GM19035 (cell line): ENCODE data around the gene TTC23.
"Not testable (repeated sequence)": the region's sequence is repeated elsewhere in the genome, so short reads cannot be mapped to it uniquely, and the experiment has no call there.

ENCODE experiments used
- ATAC-seq: cut with Tn5 transposase; IDR thresholded peaks from one replicate; pipeline ENCODE4 v1.9.1; 2021; ENCODE audit not compliant: unreplicated experiment

TTC23 gene

DNA sequence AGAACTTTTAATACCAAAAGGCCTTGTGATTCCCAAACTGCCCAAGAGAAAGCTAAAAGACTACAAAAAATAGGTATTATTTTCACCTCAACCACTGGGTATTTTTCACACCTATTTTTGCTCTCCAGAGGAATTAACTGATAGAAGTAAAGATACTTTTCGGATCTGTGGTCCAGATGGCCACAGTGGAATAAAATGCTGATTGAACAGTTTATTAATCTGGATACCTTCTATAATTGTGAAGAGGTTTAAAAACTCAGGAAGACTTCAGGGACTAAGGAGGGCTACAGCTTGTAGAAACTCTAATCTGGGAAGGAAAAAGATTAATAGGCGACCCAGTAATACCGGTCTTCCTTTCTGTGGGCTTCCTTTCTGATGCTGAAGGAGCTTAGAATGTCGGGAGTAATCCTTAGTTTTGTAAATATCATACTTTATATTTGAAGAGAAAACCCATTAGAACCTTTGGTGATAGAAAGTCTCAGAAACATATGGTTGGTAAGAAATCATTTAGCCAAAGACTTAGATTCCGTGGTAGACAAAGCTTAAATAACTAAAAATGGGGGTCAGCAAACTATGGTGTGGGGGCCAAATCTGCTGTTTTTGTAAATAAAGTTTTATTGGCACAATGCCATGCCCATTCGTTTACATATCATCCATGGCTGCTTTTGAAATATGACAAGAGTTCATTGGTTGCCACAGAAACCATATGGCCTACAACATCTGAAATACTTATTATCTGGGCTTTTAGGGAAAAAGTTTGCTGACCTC, 47.8 kb downstream of the TTC23 start:
- no peak for ATAC-seq

GRCh38 chr15:99197856-99198255, 51.5 kb downstream of the TTC23 start:
- ATAC-seq: no peak

DNA sequence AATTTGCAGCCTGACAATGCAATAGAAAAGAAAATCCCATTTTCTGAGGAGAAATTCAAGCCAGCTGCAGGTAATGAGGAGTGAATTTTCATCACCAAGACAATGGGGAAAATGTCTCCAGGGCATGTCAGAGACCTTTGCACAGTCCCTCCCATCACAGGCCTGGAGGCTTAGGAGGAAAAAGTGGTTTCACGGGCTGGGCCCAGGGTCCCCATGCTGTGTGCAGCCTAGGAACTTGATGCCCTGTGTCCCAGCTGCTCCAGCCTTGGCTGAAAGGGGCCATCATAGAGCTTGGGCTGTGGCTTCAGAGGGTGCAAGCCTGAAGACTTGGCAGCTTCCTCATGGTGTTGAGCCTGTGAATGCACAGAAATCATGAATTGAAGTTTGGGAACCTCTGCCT, 57.2 kb downstream of the TTC23 start:
- ATAC-seq: not testable (repeated sequence)

- ATAC-seq: no peak
These were observed 61.4 kb downstream of the TTC23 start for GRCh38 chr15:99187936-99188335.

- no peak for ATAC-seq
These were observed 63.8 kb downstream of the TTC23 start for GRCh38 chr15:99185414-99186130.

DNA sequence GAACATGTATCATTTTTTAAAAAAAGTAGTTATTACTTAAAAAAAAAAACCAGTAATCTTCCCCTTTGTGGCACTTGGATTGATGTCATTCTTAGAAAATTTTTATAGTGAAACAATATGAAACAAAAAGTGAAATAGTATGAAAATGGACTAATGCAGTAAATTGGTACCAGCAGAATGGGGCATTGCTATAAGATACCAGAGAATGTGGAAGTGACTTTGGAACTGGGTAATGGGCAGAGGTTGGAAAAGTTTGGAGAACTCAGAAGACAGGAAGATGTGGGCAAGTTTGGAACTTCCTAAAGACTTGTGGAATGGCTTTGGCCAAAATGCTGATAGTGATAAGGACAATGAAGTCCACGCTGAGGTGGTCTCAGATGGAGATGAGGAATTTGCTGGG, 66.6 kb downstream of the TTC23 start:
- no peak for ATAC-seq

DNA sequence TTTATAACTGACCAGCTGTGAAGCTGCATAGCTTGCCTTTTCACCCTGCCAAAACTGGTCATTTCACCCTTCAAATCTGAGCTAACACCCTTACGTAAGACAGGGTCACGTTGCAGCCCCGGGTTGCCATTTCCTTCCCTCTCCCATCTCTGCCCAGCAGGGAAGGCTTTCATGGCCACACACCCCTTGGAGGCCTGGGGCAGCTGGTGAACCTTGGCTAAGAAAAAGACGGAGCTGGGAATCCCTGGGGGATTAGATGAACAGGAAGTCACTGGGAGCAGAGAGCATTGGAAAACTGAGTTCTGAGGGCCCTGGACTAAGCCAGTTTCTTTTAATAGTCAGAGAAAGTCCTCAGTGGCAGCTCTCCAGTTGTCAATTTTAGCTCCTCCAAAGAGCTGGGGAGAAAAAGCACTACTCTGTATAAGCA, 67.8 kb downstream of the TTC23 start:
- ATAC-seq: no peak

DNA sequence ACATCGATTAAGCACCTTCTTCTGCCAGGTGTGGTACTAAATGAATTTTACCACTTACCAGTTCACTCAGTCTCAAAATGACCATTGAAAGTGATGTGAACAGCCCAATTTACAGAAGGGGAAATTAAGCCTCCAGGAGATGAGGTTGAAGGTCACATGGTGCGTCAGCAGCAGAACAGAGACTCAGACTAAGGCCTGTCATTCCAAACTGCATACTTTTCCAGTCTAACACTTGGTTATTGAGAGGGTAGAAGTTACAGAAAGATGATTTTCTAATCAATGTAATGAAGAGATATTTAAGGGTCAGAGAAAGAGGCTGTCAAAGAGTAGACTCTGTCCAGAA, 68.4 kb downstream of the TTC23 start:
- ATAC-seq: no peak

- ATAC-seq: no peak
These were observed 69.1 kb downstream of the TTC23 start for GRCh38 chr15:99180086-99180963.

GRCh38 chr15:99177679-99178078, 71.7 kb downstream of the TTC23 start:
- no peak for ATAC-seq

DNA sequence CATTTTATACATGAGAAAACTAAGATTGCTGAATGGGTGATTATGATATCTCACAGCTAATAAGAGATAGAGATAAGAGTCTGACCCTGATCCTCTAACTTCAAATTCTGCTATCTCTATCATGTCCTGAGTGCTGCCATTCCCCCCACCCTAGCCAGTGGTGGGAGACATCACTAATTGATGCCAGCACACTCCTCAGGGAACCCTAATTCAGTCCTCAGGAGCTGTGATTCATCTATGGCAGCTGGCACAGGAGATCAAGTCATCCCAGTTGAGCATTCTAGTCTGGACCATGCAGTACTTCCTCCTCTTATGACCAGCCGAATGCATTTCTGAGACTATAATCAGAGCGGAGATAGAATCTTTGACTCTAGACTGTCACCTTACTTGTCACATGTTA, 72.6 kb downstream of the TTC23 start:
- ATAC-seq: no peak

- ATAC-seq: no peak
These were observed 74.6 kb downstream of the TTC23 start for GRCh38 chr15:99174567-99175395.

DNA sequence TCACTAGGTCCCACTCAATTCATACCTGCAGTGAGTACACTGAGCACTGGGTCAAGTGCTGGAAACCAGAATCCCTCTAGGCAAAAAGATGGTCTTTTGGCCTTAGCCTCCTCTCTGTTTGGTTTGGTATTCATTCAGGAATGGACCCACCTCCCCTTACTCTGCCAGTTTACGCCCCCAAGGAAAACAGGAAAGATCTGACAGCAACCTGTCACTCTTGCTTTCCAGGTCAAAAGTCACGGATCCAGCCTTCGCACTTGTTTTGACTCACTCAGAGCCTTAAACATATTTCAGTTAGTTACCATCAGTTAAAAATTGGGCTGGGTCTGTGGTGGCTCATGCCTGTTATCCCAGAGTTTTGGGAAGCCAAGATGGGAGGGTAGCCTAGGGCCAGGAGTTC, 76.4 kb downstream of the TTC23 start:
- ATAC-seq: no peak

DNA sequence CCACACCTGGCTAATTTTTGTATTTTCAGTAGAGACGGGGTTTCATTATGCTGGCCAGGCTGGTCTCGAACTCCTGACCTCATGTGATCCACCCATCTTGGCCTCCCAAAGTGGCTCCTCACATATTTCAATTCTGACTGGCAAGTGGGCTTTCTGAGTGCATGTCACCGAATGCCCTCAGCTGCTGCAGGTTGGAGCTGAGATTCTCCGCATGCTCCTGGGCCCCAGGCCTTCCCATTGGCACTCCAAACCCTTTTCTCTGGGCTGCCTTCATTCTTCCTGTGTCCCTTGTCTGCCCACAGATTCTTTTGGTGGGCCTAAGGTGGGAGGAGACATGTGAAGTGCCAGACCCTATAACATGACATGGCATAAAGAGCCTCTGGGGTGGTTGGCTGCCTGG, 77.2 kb downstream of the TTC23 start:
- ATAC-seq: no peak

GRCh38 chr15:99170476-99171065, 78.8 kb downstream of the TTC23 start:
- no peak for ATAC-seq

DNA sequence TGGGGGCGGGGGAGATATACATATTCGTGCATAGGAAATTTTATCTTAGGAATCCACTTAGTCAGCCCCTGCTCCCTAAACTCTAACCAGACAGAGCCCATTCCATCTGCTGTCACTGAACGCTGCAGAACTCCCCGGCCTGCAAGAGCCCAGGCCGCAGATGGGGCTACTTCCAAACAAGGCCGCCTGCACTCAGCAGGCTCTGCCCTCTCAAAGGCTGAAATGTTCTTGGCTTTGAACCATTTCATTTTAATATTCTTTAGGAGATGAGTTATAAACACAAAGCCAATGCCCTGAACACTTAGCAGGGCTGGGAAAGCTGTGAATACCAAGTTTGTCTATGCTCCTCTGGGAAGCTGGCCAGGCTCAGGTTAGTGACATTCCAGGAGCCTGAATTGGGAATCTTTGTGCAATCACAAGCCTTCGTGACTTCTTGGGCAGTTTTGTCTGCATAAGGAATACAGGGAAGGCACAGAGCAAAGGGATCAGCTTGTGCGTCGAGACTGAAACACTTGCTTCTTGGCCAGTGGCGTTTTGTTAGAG, 79.5 kb downstream of the TTC23 start:
- ATAC-seq: no peak

DNA sequence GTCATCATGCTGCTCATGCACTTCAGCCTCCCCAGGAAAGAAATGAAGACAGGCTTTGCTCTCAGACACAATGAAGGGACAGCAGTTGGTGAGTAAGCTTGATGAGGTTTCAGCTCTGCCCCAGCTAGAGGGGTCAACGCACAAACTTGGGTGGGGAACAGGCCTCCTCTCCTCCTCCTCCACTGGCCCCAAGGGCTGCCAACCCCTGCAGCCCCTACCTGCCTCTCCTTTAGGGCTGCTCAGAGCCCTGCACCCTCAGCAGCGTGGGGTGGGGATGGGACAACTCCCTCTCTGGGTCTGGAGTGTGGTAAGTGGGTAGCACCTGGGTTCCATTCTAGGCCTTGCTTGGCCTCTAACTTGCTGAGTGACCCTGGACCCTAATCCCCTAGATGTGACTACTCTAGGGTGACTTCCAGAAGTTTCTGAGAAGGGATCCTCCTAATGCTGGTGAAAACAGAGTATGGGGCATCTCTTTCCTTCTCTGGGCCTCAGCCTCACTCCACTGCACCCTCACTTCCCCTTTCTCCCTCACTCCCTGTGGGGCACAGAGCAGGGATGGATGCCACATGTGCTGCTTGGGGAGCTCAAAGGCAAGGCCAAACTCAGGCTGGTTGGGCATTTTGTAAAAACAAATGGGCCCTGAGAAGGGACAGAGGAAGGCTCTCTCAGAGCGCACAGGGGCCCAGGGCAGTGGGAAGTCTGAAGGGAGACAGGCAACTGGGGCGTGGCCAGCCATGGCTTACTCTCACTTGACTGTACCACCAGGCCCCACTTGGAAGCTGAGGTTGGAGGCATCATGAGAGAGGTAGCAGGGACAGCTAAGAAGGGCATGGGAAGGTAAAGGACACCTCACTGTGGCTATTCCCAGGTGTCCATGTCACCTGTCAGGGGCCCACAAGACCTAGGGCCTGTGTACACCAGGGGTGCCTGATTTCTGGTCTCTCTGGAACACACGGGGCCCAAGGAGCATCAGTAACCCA, 80.5 kb downstream of the TTC23 start:
- no peak for ATAC-seq

DNA sequence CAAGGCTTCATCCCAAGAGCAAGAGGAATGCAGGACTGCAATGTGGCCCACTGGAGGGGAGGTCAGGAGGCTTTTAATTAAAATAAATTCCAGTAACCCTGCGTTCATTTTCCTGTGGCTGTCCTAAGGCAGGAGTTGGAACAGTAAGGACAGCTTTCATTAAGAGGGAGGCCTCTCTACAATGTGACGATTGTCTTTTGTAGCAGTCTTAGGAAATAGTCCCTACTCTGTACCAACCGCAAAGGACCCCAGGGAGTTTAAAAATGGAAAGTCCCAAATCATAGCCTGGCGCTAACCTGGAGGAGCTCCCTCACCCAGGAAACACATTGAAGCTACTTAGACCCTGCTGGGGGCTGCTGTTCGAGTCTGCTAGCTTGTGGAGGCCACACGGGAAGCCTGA, 81.7 kb downstream of the TTC23 start:
- ATAC-seq: no peak

DNA sequence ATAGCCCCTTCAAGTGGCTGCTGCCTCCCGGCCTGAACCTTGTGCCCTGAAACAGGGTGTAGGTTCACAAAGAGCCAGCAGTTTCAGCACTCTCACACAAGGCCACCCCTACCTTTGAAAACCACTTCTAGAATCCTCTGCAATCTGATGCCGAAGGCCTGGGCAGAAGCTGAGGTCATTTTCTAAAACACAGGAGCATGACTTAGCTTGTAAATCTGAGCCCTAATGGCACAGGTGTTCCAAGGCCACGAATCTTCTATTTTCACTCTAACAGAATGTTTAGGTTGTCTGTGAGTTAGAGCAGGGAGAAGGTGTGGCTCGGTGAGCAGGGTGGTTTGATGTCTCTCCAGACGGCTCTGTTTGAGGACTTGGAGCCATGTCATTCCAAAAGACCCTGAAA, 82.2 kb downstream of the TTC23 start:
- no peak for ATAC-seq
